WTC11 (cell line): ENCODE measurements around the gene TYW1B.
"Not testable (repeated sequence)": the region's sequence is repeated elsewhere in the genome, so short reads cannot be mapped to it uniquely, and the experiment has no call there.

Experiments
- ATF1 ChIP-seq: sonication (generic); formaldehyde crosslinking; IDR thresholded peaks from 2 replicates; pipeline ENCODE4 v1.8.1; 2023; ENCODE audit warnings: mild to moderate bottlenecking, moderate library complexity, missing genetic modification reagents
- CTCF ChIP-seq: fragments of 200-600 bp; IDR thresholded peaks from 2 replicates; pipeline ENCODE4 v1.8.0; 2022; ENCODE audit warnings: antibody characterized with exemption
- E2F1 ChIP-seq: sonication (generic); formaldehyde crosslinking; IDR thresholded peaks from 2 replicates; pipeline ENCODE4 v1.8.0; 2022; ENCODE audit warnings: mild to moderate bottlenecking, missing genetic modification reagents
- ELF4 ChIP-seq: sonication (generic); formaldehyde crosslinking; IDR thresholded peaks from 2 replicates; pipeline ENCODE4 v1.8.1; 2022; ENCODE audit warnings: low read depth, mild to moderate bottlenecking, moderate library complexity, missing genetic modification reagents
- IRF2 ChIP-seq: sonication (generic); formaldehyde crosslinking; IDR thresholded peaks from 2 replicates; pipeline ENCODE4 v1.8.0; 2022; ENCODE audit warnings: low read depth, missing genetic modification reagents, borderline replicate concordance
- JUN ChIP-seq: sonication (generic); formaldehyde crosslinking; IDR thresholded peaks from 2 replicates; pipeline ENCODE4 v1.8.0; 2023; ENCODE audit warnings: mild to moderate bottlenecking, missing genetic modification reagents
- MXD4 ChIP-seq: fragments of 250-450 bp; sonication (Bioruptor Pico); IDR thresholded peaks from 2 replicates; pipeline ENCODE4 v1.8.0; 2021; ENCODE audit warnings: mild to moderate bottlenecking, moderate library complexity, borderline replicate concordance
- USF1 ChIP-seq: sonication (generic); formaldehyde crosslinking; IDR thresholded peaks from 2 replicates; pipeline ENCODE4 v1.8.0; 2022; ENCODE audit warnings: mild to moderate bottlenecking, missing genetic modification reagents
- ZNF121 ChIP-seq: sonication (generic); formaldehyde crosslinking; IDR thresholded peaks from 2 replicates; pipeline ENCODE4 v1.8.0; 2023; ENCODE audit warnings: missing genetic modification reagents
- ZNF263 ChIP-seq: sonication (generic); formaldehyde crosslinking; IDR thresholded peaks from 2 replicates; pipeline ENCODE4 v1.8.1; 2022; ENCODE audit warnings: low read depth, mild to moderate bottlenecking, moderate library complexity, missing genetic modification reagents

- TF ChIP-seq CTCF; ZNF263 (CRISPR knock-in tag); USF1 (CRISPR knock-in tag); ATF1 (CRISPR knock-in tag); E2F1 (CRISPR knock-in tag); JUN (CRISPR knock-in tag); ELF4 (CRISPR knock-in tag); MXD4 (CRISPR knock-in tag); IRF2 (CRISPR knock-in tag); ZNF121 (CRISPR knock-in tag): not testable (repeated sequence)
Measured at GRCh38 chr7:72708371-72709050, 119.5 kb downstream of the TYW1B start.
